ENCODE measurements around the gene TTBK1.

Gene TTBK1

DNA sequence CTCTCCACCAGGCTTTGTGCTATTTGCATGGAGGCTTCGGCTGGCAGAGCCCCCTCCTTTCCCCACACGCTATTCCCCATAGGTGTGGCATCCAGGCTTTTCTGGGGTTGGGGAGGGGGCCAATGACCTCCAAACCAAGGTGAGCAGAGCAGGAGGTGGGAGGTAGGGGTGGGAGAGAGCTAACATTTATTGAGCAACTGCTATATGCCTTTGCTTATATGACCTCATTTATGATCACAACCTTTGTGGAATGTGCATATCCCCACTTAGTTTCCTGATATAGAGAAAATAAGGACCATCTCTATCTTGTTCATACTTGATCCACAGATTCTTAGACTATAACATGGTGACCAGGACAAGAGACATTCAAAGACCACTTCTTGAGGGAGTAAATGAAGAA is 37.0 kb downstream of the TTBK1 start:
- no peak for DNase-seq
- peaks cover under 1 to 47% of the 10 kb centered on the region in 2 donors for H3K27me3 ChIP-seq
- intact Hi-C loops (cut with DNase I; ENCODE audit: low total_unique reads) = no loop called here
- no peaks in the 10 kb centered on the region for H3K9me3 ChIP-seq
- no peaks in the 10 kb centered on the region for H3K36me3 ChIP-seq
- H3K4me1 ChIP-seq = peaks cover 0 to 10% (median 4%) of the 10 kb centered on the region in 4 donors
- no peak overlapping the region for H3K27ac ChIP-seq
- no peak overlapping the region for H3K4me3 ChIP-seq
- TF ChIP-seq, protein P1, sequence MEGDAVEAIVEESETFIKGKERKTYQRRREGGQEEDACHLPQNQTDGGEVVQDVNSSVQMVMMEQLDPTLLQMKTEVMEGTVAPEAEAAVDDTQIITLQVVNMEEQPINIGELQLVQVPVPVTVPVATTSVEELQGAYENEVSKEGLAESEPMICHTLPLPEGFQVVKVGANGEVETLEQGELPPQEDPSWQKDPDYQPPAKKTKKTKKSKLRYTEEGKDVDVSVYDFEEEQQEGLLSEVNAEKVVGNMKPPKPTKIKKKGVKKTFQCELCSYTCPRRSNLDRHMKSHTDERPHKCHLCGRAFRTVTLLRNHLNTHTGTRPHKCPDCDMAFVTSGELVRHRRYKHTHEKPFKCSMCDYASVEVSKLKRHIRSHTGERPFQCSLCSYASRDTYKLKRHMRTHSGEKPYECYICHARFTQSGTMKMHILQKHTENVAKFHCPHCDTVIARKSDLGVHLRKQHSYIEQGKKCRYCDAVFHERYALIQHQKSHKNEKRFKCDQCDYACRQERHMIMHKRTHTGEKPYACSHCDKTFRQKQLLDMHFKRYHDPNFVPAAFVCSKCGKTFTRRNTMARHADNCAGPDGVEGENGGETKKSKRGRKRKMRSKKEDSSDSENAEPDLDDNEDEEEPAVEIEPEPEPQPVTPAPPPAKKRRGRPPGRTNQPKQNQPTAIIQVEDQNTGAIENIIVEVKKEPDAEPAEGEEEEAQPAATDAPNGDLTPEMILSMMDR (IDR thresholded peaks at IDR 0.05) = no peak

DNA sequence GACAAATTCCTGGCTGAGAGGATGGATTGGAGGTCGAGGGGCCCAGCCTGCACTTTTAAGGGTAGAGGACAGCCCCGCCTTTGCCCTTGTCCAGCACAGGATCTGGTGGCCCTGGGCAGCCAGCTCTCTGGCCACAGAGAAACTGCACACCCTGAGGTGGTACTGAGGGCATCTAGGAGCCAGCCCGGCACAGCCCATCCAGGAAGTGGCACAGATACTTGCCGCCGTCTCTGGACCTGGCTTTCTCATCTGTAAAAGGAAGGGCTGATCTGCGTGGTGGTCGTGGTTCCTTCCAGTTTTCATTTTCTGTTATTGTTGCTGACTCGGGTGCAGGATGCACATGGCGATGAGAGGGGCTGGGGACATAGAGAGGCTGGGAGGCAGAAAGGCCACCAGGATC is 38.8 kb downstream of the TTBK1 start:
- peaks cover 0 to 45% of the 10 kb centered on the region in 2 donors for H3K27me3 ChIP-seq
- no peaks in the 10 kb centered on the region for H3K9me3 ChIP-seq
- no peak for DNase-seq
- TF ChIP-seq, protein P1 (IDR thresholded peaks at IDR 0.05) = no peak
- H3K27ac ChIP-seq = no peak overlapping the region
- H3K4me3 ChIP-seq = no peak overlapping the region
- peaks cover 0 to 8% (median 0%) of the 10 kb centered on the region in 4 donors for H3K4me1 ChIP-seq
- intact Hi-C loops (cut with DNase I; ENCODE audit: low total_unique reads) = no loop called here
- no peaks in the 10 kb centered on the region for H3K36me3 ChIP-seq

DNA sequence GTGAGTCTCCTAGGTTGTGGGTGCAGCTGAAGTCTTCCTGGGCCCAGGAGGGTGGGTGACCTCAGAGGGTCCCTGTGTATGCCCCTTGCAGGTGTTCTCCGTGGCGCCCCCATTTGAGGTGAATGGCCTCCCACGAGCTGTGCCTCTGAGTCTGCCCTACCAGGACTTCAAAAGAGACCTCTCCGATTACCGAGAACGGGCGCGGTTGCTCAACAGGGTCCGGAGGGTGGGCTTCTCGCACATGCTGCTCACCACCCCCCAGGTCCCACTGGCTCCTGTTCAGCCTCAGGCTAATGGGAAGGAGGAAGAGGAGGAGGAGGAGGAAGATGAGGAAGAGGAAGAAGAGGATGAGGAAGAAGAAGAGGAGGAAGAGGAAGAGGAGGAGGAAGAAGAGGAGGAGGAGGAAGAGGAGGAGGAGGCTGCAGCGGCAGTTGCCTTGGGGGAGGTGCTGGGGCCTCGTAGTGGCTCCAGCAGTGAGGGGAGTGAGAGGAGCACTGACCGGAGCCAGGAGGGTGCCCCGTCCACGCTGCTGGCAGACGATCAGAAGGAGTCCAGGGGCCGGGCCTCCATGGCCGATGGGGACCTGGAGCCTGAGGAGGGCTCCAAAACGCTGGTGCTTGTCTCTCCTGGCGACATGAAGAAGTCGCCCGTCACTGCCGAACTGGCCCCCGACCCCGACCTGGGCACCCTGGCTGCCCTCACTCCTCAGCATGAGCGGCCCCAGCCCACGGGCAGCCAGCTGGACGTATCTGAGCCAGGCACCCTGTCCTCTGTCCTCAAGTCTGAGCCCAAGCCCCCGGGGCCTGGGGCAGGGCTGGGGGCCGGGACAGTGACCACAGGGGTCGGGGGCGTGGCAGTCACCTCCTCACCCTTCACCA is 39.6 kb downstream of the TTBK1 start:
- H3K4me3 ChIP-seq = no peak overlapping the region
- no peak for DNase-seq
- TF ChIP-seq, protein P1 (IDR thresholded peaks at IDR 0.05) = no peak
- intact Hi-C loops (cut with DNase I; ENCODE audit: low total_unique reads) = no loop called here
- peaks cover 0 to 8% (median 0%) of the 10 kb centered on the region in 4 donors for H3K4me1 ChIP-seq
- H3K27me3 ChIP-seq = peaks cover 0 to 44% of the 10 kb centered on the region in 2 donors
- H3K36me3 ChIP-seq = no peaks in the 10 kb centered on the region
- H3K9me3 ChIP-seq = no peaks in the 10 kb centered on the region
- H3K27ac ChIP-seq = no peak overlapping the region

DNA sequence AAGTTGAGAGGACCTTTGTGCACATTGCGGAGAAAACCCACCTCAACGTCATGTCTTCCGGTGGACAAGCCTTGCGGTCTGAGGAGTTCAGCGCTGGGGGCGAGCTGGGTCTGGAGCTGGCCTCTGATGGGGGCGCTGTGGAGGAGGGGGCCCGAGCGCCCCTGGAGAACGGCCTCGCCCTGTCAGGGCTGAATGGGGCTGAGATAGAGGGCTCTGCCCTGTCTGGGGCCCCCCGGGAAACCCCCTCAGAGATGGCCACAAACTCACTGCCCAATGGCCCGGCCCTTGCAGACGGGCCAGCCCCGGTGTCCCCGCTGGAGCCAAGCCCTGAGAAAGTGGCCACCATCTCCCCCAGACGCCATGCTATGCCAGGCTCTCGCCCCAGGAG is 40.2 kb downstream of the TTBK1 start:
- peaks cover 0 to 44% of the 10 kb centered on the region in 2 donors for H3K27me3 ChIP-seq
- intact Hi-C loops (cut with DNase I; ENCODE audit: low total_unique reads) = no loop called here
- no peaks in the 10 kb centered on the region for H3K9me3 ChIP-seq
- peaks cover 0 to 8% (median 0%) of the 10 kb centered on the region in 4 donors for H3K4me1 ChIP-seq
- no peaks in the 10 kb centered on the region for H3K36me3 ChIP-seq
- no peak for DNase-seq
- H3K27ac ChIP-seq = no peak overlapping the region
- TF ChIP-seq, protein P1 (IDR thresholded peaks at IDR 0.05) = no peak
- no peak overlapping the region for H3K4me3 ChIP-seq

DNA sequence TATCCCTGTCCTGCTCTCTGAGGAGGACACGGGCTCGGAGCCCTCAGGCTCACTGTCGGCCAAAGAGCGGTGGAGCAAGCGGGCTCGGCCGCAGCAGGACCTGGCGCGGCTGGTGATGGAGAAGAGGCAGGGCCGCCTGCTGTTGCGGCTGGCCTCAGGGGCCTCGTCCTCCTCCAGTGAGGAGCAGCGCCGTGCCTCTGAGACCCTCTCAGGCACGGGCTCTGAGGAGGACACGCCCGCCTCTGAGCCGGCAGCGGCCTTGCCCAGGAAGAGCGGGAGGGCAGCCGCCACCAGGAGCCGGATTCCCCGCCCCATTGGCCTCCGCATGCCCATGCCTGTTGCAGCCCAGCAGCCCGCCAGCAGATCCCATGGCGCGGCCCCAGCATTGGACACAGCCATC is 40.6 kb downstream of the TTBK1 start:
- H3K27ac ChIP-seq = no peak overlapping the region
- DNase-seq = no peak
- peaks cover 0 to 44% of the 10 kb centered on the region in 2 donors for H3K27me3 ChIP-seq
- H3K36me3 ChIP-seq = no peaks in the 10 kb centered on the region
- H3K4me1 ChIP-seq = peaks cover 0 to 8% (median 0%) of the 10 kb centered on the region in 4 donors
- no peaks in the 10 kb centered on the region for H3K9me3 ChIP-seq
- intact Hi-C loops (cut with DNase I; ENCODE audit: low total_unique reads) = no loop called here
- TF ChIP-seq, protein P1 (IDR thresholded peaks at IDR 0.05) = no peak
- H3K4me3 ChIP-seq = no peak overlapping the region
